Measurements from ENCODE around the gene NFATC3.
"Not testable (repeated sequence)": the region's sequence is repeated elsewhere in the genome, so short reads cannot be mapped to it uniquely, and the experiment has no call there.

The NFATC3 gene

GRCh38 chr16:68090533-68090932, 5.4 kb downstream of the NFATC3 start:
- TF ChIP-seq SPI1 (IDR thresholded peaks at IDR 0.05; ENCODE audit: borderline replicate concordance, low read depth): peak; percentile 12; the same call in 1 of the 2 replicates
- no peak for TF ChIP-seq GABPA (IDR thresholded peaks at IDR 0.05; ENCODE audit: low read depth)
- TF ChIP-seq, protein P1, sequence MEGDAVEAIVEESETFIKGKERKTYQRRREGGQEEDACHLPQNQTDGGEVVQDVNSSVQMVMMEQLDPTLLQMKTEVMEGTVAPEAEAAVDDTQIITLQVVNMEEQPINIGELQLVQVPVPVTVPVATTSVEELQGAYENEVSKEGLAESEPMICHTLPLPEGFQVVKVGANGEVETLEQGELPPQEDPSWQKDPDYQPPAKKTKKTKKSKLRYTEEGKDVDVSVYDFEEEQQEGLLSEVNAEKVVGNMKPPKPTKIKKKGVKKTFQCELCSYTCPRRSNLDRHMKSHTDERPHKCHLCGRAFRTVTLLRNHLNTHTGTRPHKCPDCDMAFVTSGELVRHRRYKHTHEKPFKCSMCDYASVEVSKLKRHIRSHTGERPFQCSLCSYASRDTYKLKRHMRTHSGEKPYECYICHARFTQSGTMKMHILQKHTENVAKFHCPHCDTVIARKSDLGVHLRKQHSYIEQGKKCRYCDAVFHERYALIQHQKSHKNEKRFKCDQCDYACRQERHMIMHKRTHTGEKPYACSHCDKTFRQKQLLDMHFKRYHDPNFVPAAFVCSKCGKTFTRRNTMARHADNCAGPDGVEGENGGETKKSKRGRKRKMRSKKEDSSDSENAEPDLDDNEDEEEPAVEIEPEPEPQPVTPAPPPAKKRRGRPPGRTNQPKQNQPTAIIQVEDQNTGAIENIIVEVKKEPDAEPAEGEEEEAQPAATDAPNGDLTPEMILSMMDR (IDR thresholded peaks at IDR 0.05; ENCODE audit: insufficient read depth, low read length): no peak
- TF ChIP-seq, protein P2, sequence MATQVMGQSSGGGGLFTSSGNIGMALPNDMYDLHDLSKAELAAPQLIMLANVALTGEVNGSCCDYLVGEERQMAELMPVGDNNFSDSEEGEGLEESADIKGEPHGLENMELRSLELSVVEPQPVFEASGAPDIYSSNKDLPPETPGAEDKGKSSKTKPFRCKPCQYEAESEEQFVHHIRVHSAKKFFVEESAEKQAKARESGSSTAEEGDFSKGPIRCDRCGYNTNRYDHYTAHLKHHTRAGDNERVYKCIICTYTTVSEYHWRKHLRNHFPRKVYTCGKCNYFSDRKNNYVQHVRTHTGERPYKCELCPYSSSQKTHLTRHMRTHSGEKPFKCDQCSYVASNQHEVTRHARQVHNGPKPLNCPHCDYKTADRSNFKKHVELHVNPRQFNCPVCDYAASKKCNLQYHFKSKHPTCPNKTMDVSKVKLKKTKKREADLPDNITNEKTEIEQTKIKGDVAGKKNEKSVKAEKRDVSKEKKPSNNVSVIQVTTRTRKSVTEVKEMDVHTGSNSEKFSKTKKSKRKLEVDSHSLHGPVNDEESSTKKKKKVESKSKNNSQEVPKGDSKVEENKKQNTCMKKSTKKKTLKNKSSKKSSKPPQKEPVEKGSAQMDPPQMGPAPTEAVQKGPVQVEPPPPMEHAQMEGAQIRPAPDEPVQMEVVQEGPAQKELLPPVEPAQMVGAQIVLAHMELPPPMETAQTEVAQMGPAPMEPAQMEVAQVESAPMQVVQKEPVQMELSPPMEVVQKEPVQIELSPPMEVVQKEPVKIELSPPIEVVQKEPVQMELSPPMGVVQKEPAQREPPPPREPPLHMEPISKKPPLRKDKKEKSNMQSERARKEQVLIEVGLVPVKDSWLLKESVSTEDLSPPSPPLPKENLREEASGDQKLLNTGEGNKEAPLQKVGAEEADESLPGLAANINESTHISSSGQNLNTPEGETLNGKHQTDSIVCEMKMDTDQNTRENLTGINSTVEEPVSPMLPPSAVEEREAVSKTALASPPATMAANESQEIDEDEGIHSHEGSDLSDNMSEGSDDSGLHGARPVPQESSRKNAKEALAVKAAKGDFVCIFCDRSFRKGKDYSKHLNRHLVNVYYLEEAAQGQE (IDR thresholded peaks at IDR 0.05; ENCODE audit: insufficient replicate concordance, low read depth): no peak
- TF ChIP-seq POLR2AphosphoS5 (IDR thresholded peaks at IDR 0.05; ENCODE audit: low read depth): no peak
- Histone ChIP-seq H3K4me3 (replicated peaks; ENCODE audit: insufficient read depth, low read length) (no peak overlapping the region), H3K27ac (replicated peaks) (peak overlapping the region; percentile 31), H3K27me3 (ENCODE audit: insufficient read depth, poor library complexity, severe bottlenecking) (no peaks in the 10 kb centered on the region)
- DNase-seq (ENCODE audit: low read depth in 1 of 2, low spot score in 1 of 2): no peak

DNA sequence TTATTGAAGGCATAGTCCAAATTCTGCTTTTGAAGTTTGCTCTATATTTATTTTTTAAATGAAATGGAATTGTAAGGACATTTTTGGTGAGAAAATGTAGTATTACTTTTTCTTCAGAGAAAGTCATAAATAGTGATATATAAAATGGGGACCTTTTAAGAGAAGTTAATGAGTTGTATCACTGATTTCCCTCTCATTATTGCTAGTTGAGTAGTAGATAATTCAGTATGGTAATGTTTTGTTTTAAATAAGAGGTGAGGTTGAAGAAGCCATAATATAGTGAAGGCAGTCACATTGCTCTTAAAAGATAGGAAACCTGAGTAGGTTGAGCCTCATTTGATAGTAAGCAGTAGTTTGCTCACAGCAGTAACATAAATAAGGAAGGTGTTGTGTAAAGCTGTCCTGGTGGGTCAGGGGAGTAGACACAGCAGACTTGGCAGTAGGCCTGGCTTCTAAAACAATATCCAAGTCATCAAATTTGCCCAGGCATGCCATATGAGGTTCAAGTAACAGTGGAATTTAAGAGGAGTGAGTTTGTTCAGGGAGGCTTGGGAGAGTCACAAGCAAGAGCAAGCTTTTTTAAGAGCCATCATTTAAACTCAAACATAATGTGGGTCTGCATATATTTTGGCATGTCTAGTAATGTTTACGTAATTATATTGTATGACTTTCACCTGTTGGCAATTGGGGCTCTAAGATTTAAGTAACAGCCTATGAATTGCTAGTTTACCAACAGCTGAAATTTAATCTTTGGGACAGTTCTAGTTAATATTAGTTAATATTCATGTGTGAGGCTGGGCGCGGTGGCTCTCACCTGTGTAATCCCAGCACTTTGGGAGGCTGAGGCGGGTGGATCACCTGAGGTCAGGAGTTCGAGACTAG, 6.5 kb downstream of the NFATC3 start:
- Histone ChIP-seq H3K27me3 (ENCODE audit: insufficient read depth, poor library complexity, severe bottlenecking) (no peaks in the 10 kb centered on the region), H3K4me3 (replicated peaks; ENCODE audit: insufficient read depth, low read length) (no peak overlapping the region), H3K27ac (replicated peaks) (no peak overlapping the region)
- no peak for DNase-seq (ENCODE audit: low read depth in 1 of 2, low spot score in 1 of 2)
- TF ChIP-seq, protein P1 (IDR thresholded peaks at IDR 0.05; ENCODE audit: insufficient read depth, low read length): no peak
- no peak for TF ChIP-seq POLR2AphosphoS5 (IDR thresholded peaks at IDR 0.05; ENCODE audit: low read depth)
- TF ChIP-seq, protein P2 (IDR thresholded peaks at IDR 0.05; ENCODE audit: insufficient replicate concordance, low read depth): no peak
- no peak for TF ChIP-seq GABPA (IDR thresholded peaks at IDR 0.05; ENCODE audit: low read depth)
- TF ChIP-seq SPI1 (IDR thresholded peaks at IDR 0.05; ENCODE audit: borderline replicate concordance, low read depth): no peak

DNA sequence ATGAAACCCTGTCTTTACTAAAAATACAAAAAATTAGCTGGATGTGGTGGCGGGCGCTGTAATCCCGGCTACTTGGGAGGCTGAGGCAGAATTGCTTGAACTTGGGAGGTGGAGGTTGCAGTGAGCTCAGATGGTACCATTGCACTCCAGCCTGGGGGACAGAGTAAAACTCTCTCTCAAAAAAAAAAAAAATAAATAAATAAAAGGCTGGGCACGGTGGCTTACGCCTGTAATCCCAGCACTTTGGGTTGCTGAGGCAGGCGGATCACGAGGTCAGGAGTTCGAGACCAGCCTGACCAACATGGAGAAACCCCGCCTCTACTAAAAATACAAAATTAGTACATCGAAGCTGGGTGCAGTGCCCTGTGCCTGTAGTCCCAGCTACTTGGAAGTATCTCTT, 7.1 kb downstream of the NFATC3 start:
- not testable (repeated sequence) for DNase-seq (ENCODE audit: low read depth in 1 of 2, low spot score in 1 of 2); H3K27ac ChIP-seq (replicated peaks); H3K27me3 ChIP-seq (ENCODE audit: insufficient read depth, poor library complexity, severe bottlenecking); H3K4me3 ChIP-seq (replicated peaks; ENCODE audit: insufficient read depth, low read length)

DNA sequence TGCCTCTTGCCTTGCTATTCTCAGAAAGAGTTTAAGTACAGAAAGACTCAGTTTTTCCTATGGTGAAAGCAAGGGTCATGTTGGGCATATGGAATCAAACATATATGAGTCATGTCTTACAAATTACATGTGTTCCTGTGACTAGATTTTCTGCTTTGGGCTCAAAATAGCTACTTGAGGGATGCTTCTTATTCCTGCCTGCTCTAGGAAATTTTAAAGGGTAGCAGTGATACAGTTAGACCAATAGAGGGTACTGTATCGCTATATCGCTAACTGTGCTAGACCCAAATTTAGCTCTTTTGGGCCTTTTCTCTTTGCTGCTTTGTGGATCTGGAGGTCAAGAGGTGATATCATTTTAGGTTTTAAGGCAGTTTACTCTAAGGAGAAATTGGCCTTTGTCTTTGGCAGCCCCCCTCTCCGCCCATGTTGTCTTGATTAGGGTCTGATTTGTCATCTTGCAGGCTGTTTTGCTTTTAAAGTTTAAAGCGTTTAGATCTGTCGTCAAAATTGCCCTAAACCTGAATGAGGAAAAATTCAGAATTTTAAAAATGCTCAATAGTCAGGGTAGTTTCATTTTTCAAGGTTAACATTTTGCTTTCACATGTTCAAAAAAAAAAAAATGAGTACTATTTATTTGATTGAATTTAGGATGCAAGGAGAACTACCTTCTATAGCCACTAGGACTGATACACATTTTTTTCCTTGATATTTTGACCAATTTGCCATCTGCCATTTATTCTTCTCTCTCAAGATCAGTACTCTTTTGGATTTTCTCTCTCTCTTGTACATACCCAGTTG, 8.8 kb downstream of the NFATC3 start:
- Histone ChIP-seq H3K27me3 (ENCODE audit: insufficient read depth, poor library complexity, severe bottlenecking) (no peaks in the 10 kb centered on the region), H3K27ac (replicated peaks) (no peak overlapping the region), H3K4me3 (replicated peaks; ENCODE audit: insufficient read depth, low read length) (no peak overlapping the region)
- no peak for DNase-seq (ENCODE audit: low read depth in 1 of 2, low spot score in 1 of 2)
- TF ChIP-seq, protein P1 (IDR thresholded peaks at IDR 0.05; ENCODE audit: insufficient read depth, low read length): no peak
- TF ChIP-seq SPI1 (IDR thresholded peaks at IDR 0.05; ENCODE audit: borderline replicate concordance, low read depth): no peak
- TF ChIP-seq POLR2AphosphoS5 (IDR thresholded peaks at IDR 0.05; ENCODE audit: low read depth): no peak
- TF ChIP-seq, protein P2 (IDR thresholded peaks at IDR 0.05; ENCODE audit: insufficient replicate concordance, low read depth): no peak
- TF ChIP-seq GABPA (IDR thresholded peaks at IDR 0.05; ENCODE audit: low read depth): no peak

Measured in HL-60 (cell line).